NOMO-1 (cell line): ENCODE data around the gene HTR3B.
"Not testable (repeated sequence)": the region's sequence is repeated elsewhere in the genome, so short reads cannot be mapped to it uniquely, and the experiment has no call there.

Experiments
- DNase-seq, 2 experiments: peaks; one replicate each; lab custom pipeline; 2025; ENCODE audit not compliant: unreplicated experiment in 2 of 2; lab: John Stamatoyannopoulos, UW

HTR3B gene

GRCh38 chr11:113904379-113905101, at the start of gene HTR3B:
HTR3B (plus strand) TSS chr11:113904796; CDS start chr11:113904934, 138 bp downstream.
- DNase-seq: no peak

- no peak for DNase-seq
These were observed 48.8 kb upstream of the HTR3B start for GRCh38 chr11:113855803-113856202.

GRCh38 chr11:113856966-113857759, 47.4 kb upstream of the HTR3B start:
- no peak for DNase-seq

- DNase-seq: no peak
These were observed 44.9 kb upstream of the HTR3B start for GRCh38 chr11:113859665-113860064.

GRCh38 chr11:113862435-113862834, 42.2 kb upstream of the HTR3B start:
- DNase-seq: no peak

GRCh38 chr11:113864410-113864809, 40.2 kb upstream of the HTR3B start:
- no peak for DNase-seq

GRCh38 chr11:113865873-113866272, 38.7 kb upstream of the HTR3B start:
- no peak for DNase-seq

GRCh38 chr11:113867843-113868503, 36.6 kb upstream of the HTR3B start:
- DNase-seq: no peak

GRCh38 chr11:113871336-113871735, 33.3 kb upstream of the HTR3B start:
- DNase-seq: no peak

- DNase-seq: no peak
These were observed 31.4 kb upstream of the HTR3B start for GRCh38 chr11:113873236-113873626.

GRCh38 chr11:113874096-113874495, 30.5 kb upstream of the HTR3B start:
- DNase-seq: no peak

- DNase-seq: no peak
These were observed 29.9 kb upstream of the HTR3B start for GRCh38 chr11:113874581-113875233.

- peak; percentile 85 to 87 for DNase-seq
These were observed 29.1 kb upstream of the HTR3B start, which contains the start of gene USP28 for GRCh38 chr11:113875234-113876073. USP28 (minus strand) TSS chr11:113875572; CDS start chr11:113875501, 71 bp downstream.

- no peak for DNase-seq
These were observed 28.4 kb upstream of the HTR3B start for GRCh38 chr11:113876074-113876797.

- DNase-seq: no peak
These were observed 27.6 kb upstream of the HTR3B start for GRCh38 chr11:113876798-113877669.

GRCh38 chr11:113877670-113878055, 26.9 kb upstream of the HTR3B start:
- no peak for DNase-seq

- DNase-seq: not testable (repeated sequence)
These were observed 25.1 kb upstream of the HTR3B start for GRCh38 chr11:113879446-113879845.

GRCh38 chr11:113880971-113881370, 23.6 kb upstream of the HTR3B start:
- DNase-seq: no peak
